HepG2 (cell line): ENCODE results near the gene GRK5.

Experiments
- ADNP ChIP-seq: sonication (generic); formaldehyde crosslinking; IDR thresholded peaks from 2 replicates; pipeline ENCODE4 v1.4.0; 2020; ENCODE audit warnings: missing genetic modification reagents
- ZBTB43 ChIP-seq: sonication (generic); formaldehyde crosslinking; conservative IDR thresholded peaks from 2 replicates; pipeline ENCODE4 v1.4.0; 2020; ENCODE audit warnings: missing genetic modification reagents

DNA sequence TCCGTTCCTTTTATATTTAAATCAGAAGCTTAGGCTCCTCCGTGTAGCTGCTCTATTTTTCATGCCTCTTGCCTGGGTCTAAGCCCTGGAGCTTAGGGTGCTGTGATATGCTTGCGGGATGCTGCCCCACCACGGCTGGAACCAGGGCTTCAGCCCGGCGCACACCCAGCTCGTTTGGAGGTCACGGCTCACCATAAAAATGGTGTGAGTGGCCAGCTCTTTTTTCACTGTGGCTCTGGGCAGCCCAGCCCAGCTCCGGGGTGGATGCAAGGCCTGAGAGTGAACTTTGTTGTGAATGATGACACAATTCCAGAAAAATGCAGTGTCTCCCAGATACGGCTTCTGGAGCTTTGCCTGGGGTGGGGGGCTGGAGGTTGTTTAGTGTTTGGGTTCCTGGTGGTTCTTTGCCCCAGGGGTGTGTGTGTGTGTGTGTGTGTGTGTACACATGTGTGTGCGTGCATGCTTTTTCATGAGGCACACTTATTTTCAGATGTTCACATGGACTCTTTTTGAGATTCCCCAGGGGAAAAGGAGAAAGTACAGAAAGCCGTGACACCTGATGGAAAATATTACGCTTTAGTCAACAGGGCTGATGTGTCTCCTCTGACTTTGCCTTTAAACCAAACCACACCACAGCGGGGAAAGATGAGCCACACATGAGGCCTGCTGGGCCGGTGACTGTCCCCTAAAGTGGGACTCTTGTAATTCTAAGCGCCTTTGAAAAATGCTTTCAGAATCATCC, 46.2 kb downstream of the GRK5 start:
- TF ChIP-seq ZBTB43 (CRISPR knock-in tag) = peak; percentile 99
- no peak for TF ChIP-seq ADNP (CRISPR knock-in tag)
